Dermis blood vessel endothelial cell (primary cell): ENCODE data around the gene SEMA3D. TPM values are rescaled to one million over a fixed set of nuclear protein-coding genes. Genes with fewer than 3 reads are reported as not detected.
"Not testable (repeated sequence)": the region's sequence is repeated elsewhere in the genome, so short reads cannot be mapped to it uniquely, and the experiment has no call there.

ENCODE experiments used
- DNase-seq: peaks from one replicate; pipeline ENCODE4 v3.0.0; 2010
- total RNA-seq: library from RNA; depleted of rRNA; stranded (reverse); fragments of >200 nt; gene quantifications from 2 replicates; pipeline ENCODE4 v1.2.3, GENCODE V29; 2014

The SEMA3D gene
- total RNA-seq, 1 donor from 2014 or later, result 20.4 TPM

- DNase-seq, result peak; percentile 72
These were observed 163.7 kb downstream of the SEMA3D start for GRCh38 chr7:85023066-85023712.

GRCh38 chr7:85022064-85022697, 164.7 kb downstream of the SEMA3D start:
- no peak for DNase-seq

GRCh38 chr7:85021101-85021704, 165.7 kb downstream of the SEMA3D start:
- peak; percentile 61 for DNase-seq

DNA sequence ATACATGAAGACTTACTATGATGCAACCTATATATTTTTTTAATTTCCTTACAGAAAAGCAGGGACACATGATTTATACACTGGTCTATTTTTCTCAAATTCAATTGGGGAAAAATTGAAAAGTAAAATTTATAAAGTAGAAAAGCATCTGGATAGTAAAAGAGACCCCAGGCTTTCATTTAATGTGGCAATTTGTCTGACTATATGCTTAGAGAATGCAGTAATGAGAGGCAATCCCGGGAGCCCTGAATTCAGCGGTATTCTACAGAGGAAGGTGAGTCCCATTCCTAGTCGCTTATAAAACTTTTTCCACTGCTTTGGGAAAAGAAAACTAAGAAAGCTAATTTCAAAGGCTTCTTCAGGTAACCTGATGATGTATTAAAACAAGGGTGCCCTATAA, 167.1 kb downstream of the SEMA3D start:
- no peak for DNase-seq

DNA sequence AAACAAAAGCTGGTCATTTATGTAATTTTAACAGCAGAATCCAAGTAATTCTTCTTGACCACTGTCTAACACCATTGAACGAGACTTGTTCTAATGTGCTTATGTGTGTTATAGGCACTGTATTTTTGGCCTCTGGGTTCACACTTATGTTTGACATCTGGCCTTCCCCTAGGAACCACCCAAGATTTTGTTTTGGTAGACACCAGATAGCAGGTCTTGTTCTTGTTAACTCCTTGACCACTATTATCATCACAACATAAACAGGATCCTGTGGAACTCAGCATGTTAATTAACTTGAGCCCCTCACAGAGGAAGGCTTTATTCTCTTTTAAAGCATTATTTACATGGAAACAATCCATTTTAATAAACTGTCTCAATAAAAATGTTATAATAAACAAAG, 167.7 kb downstream of the SEMA3D start:
- no peak for DNase-seq

DNA sequence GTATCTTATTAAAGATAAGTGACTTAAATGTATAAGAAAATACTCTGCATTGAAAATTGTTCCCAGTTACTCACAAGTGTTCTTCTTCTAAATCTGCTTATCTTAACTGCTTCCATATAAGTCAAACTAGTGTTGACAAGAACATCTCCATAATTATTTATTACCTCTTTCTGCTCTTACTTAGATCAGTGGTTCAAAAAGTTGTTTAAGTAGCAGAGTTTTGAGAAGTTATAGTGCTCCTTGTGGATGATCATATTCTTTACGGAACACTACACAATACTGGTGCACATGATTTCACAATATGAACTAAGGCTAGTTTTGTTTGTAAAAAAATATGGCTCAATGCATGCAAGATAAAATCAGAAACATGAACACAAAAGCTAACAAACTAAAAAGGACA, 168.4 kb downstream of the SEMA3D start:
- DNase-seq, result no peak

- no peak for DNase-seq
These were observed 170.6 kb downstream of the SEMA3D start for GRCh38 chr7:85016286-85016685.

DNA sequence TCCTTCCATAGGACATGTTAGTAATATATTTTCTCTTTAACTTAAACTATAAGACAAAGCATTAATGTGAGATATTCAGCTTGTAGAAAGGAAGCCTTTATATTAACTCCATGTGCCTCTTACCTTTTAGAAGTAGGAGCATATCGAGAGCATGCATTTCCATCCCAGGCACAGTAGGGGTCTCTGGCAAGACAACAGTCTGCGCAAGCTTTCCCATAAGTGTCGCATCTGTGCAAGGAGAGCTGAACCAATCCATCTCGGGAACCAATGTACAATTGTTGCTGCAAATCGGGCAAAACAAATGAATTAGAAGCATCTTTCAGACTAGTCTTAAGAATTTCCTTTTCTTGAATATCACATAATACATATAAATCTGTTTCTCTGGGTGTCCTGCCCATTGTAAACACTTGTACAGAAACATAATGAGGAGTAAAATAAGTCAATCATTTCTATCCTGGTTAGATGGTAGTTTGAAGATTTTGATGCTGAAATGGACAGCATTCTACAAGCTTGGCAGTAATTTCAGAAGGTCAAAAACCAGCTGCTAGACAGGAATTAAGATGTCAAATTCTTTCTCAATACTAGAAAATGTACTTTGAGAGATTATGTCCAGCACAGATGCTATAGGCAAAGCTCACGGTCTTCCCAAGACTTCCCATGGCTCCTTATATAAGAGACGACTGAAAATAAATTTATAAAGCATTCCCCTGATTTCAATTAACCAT, 171.8 kb downstream of the SEMA3D start:
- DNase-seq, result no peak

DNA sequence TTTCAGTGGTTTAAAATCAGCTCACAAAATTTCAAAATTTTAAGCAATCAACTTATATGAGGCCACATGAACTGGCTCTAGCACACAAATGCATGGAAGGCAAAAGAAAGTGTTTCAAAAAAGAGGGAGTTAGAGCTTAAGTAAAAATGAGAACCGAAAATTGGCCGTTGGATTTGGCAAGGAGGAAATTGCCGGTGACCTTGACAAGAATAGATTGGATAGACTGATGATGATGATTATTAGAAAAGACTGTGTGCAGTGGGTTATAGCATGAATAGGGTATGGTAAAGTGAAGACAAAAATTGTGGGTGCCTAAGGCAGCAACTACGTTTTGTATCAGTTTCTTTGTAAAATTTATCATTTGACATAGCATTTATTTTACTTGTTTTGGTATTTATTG, 175.7 kb downstream of the SEMA3D start:
- DNase-seq, result no peak

DNA sequence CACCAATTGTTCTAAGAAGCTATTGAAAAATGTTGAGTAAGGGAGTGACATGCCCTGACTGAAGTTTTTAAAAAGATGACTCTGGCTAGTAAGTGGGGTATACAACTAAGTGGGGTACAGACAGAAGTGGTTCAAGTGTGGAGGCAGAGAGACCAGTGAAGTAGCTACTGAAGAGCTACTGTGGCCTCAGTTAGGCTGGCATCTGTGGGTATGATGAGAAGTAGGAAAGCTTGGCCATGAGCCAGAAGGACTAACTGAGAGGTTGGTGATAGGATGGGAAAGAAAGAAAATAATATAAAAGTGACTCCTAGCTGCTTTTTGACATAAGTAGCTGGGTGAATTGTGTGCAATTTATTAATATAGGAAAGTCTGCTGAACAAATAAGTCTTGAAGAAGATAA, 176.6 kb downstream of the SEMA3D start:
- DNase-seq, result no peak

DNA sequence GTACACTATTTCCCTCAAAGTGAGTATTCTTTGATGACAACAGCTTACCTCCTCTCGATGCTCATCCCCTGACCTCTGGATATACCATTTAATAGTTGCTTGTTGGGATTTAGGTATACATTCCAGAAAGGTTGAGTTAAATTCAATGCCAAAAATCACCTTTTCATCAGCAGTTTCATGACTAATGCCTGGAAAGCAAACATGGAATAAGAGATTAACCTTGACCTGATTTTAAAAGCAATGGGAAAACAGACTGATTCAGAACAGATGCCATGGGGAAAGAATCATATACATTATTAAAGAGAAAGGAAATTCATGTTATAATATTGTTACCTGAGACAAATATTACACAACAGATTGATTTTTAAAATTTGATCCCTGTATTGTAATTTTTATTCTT, 180.1 kb downstream of the SEMA3D start:
- DNase-seq, result no peak

DNA sequence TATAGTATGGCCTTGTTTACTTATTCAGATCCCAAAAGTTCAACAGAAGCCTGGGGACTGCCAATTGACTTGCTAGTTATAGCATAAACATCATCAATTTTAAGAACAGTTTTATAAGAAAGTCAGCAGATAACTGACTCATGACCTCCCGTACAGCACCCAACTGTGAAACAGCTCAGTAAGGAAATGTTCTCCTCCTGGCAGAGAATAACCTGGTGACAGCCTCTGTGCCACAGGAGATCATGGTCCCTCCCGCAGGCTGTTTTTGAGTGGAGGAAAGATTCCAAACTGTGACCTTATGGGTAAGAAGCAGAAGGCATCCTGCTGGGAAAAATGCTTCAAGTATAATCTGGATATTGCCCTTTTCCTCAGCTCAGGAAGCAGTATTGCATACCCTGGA, 182.5 kb downstream of the SEMA3D start:
- DNase-seq, result no peak

DNA sequence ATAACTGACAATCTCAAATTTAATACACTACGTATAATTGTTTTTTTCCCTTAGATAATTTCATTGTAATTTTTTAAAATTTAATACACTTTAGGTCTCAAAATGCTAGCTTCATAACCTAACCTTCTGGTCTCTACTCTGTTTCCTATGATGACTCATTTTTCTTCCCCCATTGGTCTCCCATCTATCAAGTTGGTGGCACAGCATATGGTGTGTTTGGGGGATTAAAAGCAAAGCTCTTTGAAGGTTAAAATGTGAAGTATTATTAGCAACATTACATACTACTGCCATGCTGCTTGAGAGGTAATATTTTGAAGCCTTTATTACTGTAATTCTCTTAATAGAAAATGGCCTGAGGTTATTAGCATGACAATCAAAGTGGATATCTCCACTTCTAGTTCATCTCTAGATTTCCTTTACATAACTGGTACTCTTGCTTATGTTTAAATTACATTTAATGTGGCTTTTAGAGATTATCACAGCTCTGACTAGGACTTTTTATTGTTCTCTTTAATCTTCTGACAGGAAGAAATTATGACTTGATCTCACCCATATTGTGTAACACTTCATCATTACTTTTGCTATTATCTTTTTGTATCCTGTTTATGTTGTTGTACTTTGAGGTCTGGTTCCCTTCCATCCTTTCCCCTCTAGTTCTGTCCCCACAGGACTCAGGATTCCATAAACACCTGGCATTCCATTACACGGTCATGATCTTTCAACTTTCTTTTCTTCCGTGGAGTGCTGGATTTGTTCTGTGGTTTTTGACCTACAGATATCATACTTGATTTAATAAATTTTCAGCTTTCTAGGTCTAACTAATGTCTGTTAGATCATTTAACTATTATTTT, 185.1 kb downstream of the SEMA3D start:
- no peak for DNase-seq

GRCh38 chr7:85000735-85001350, 186.0 kb downstream of the SEMA3D start:
- no peak for DNase-seq

GRCh38 chr7:84999450-84999849, 187.4 kb downstream of the SEMA3D start:
- DNase-seq, result no peak

- no peak for DNase-seq
These were observed 188.2 kb downstream of the SEMA3D start for GRCh38 chr7:84998665-84999064.

DNA sequence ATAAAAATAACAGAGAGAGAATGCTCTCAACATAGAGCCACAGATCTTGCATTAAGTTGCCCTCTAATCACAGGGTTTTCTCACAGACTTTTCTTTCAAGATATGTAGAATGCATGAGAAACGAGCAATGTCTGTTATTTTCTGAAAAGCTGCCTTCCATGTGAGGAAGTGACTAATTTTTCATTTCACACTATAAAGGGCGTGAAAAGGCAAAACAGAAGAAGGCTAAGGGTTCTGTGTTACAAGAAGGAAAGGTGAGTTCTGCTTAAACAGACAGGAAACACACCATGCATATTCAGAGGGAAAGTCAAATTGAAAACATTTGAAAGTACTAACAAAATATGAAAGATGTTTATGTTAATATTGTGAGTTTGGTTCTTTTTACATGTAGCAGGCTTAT, 189.2 kb downstream of the SEMA3D start:
- DNase-seq, result peak; percentile 19

GRCh38 chr7:84992954-84993353, 193.9 kb downstream of the SEMA3D start:
- not testable (repeated sequence) for DNase-seq

DNA sequence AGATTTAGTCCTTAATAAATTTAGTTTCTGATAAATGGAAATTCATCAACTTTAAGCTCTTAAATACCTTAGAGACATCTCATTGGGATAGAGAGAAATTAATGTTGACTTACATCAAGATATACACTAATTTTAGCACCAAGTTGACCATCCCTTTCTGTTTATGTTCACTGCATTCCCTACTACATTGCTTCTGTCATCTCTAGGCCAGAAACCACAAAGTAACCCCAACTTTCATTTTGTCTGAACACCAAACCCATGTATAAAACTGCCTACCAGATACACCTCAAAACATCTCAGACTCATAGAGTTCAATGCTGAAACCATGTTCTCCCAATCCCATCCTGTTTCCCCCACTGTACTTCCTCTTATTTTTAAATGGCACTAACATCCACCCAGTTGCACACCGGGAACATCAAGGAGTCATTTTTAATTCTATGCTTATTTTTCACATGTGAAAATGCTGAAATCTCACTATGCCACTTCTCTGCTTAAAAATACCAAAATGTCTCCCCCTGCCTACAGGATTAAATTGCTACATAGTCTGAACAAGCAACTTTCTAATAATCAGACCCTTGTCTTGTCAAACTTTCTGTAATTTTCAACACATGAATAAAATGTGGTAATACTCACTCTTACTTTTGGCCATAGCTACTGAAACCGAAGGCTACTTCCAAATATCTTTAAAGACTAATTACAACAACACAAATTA, 201.6 kb downstream of the SEMA3D start:
- DNase-seq, result no peak

DNA sequence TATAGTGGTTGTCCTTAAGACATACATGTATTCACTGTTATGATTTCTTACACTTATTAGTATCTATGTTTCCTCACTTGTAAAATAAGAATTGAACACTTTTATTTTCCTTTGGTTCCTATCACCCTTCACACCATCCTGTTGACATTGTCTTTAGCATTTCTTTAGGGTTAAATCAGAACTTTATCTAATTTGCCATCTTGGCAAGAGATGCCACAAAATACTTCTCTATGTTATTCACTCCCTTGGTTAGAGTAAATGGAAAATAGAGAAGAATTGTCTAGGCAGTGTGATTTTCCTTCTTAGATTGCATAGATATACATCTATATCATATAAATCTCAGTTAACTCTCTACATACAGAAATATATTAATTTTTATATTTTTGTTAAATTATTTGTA, 204.7 kb downstream of the SEMA3D start:
- no peak for DNase-seq
